ENCODE data around the gene SDK1.

DNA sequence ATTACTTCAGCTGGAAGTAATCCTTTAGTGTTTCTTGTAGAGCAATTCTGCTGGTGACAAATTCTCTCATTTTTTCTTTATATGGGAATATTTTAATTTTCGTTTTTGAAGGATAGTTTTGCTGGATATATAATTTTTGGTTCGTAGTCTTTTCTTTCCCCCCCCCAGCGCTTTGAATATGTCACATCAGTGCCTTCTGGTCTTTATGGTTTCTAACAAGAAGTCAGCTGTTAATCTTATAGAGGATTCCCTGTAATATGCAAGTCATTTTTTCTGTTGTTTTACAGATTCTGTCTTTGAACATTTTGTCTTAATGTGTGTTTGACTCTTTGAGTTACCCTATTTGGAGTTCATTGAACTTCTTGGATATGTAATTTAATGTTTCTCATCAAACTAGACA is 96.3 kb downstream of the SDK1 start:
- no peak for TF ChIP-seq POLR2A (IDR thresholded peaks at IDR 0.05)
- TF ChIP-seq, protein P1, sequence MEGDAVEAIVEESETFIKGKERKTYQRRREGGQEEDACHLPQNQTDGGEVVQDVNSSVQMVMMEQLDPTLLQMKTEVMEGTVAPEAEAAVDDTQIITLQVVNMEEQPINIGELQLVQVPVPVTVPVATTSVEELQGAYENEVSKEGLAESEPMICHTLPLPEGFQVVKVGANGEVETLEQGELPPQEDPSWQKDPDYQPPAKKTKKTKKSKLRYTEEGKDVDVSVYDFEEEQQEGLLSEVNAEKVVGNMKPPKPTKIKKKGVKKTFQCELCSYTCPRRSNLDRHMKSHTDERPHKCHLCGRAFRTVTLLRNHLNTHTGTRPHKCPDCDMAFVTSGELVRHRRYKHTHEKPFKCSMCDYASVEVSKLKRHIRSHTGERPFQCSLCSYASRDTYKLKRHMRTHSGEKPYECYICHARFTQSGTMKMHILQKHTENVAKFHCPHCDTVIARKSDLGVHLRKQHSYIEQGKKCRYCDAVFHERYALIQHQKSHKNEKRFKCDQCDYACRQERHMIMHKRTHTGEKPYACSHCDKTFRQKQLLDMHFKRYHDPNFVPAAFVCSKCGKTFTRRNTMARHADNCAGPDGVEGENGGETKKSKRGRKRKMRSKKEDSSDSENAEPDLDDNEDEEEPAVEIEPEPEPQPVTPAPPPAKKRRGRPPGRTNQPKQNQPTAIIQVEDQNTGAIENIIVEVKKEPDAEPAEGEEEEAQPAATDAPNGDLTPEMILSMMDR (IDR thresholded peaks at IDR 0.05), result no peak
